Activated effector memory CD4-positive, alpha-beta T cell treated with Interleukin-2 at 50 U/mL for 16 hours (primary cell): ENCODE measurements around the gene GOSR2.

Experiments
- DNase-seq: peaks from one replicate; pipeline ENCODE4 v3.0.0-alpha.2; 2020

The GOSR2 gene

DNA sequence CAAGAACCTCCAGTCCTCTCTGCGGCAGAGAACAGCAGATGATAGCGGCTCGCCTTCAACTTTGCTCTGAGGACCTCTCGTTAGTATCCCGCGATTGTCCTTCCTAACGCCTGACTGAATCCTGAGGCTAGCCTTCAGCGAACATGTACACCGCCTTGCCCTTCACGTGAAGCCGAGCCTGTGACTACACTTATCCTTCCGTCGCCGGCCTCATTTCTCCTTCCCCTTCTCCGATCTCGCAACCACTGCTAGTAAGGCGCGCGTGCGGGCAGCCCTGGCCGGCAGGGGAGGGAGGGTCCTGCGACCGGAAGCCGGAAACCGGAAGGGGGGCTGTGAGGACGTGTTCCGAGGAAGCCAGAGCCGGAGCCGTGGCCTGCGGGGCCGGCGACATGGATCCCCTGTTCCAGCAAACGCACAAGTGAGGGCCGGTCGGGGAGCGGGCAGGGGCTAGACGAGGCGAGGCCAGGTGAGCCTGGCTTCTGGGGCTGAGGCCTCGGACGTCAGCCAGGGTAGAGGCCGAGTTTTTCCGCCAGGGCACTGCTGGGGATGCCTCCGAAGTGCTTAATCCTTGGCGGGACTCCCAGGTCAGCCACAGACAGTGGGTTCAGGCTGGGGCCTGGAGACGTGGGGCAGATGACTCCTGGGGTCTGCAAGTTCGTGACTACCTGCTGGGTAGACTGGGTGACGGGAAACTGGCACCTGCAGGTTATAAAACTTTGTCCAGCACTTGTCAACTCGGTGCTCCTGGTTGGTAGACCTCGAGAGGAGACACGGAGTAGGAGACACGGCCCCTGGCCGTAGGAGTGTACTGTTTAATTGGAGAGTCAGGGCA is at the start of gene GOSR2:
Gene GOSR2 (plus strand): TSS at position 357 of the 832 bp plus-strand sequence. CDS start 33 bp downstream, at position 390.
- DNase-seq, result peak; percentile 90

DNA sequence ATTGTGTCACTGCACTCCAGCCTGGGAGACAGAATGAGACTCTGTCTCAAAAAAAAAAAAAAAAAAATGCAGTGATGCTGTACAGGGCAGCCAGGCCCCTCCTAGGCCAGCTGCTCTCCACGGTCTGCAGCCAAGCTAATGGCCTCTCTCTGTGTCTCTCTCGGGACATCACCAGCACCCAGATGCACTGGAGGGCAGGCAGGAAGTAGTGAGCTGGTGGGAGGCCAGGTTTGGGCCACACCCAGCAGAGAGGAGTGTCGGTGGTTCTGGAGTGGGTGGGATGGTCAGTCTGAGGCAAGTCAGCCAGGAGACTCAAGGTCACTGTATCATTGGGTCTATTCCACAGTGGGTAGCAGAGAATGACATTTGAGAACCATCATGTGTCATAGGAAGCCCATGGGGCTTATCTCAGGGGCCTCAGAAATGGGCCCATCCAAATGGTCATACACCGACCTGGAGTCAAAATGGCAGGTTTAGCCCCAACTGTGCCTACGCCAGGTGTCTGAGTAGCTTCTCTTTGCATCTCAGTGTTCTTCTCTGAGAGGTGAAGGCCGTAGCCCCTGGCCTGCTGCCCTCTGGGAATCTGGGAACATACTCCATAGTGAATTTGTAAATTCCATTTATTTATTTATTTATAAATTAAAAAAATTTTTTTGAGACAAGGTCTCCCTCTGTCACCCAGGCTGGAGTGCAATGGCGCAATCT is 48.9 kb upstream of the GOSR2 start:
- DNase-seq, result no peak

DNA sequence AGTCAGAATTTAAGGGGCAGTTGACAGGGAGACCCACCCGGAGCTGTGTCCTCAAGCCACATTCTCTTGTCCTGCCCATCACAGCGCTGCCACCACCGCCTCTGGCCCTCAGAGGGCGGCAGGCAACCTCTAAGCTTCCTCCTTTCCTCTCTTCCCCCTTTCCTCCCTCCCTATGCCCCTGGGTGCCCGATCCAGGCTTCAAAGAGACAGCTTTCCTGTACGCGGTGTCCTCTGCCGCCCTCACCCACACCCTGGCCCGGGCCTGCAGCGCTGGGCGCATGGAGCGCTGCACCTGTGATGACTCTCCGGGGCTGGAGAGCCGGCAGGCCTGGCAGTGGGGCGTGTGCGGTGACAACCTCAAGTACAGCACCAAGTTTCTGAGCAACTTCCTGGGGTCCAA is 48.1 kb upstream of the GOSR2 start:
- no peak for DNase-seq

DNA sequence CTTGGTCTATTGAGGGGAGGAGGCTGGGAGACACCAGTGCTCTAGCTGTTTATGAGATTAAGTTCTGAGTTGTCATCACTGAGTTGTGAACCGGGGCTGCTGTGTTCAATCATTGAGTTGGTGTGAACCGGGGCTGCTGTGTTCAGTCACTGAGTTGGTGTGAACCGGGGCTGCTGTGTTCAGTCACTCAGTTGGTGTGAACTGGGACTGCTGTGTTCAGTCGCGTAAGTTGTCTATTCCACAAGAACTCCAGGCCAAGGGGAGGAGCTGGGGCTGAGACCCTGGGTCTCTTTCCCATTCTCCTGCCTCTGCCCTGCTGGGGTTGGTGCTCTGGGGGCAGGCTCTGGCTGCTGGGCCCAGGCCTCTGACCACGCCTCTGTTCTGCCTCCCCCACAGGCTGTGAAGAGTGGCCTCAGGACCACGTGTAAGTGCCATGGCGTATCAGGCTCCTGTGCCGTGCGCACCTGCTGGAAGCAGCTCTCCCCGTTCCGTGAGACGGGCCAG is 47.1 kb upstream of the GOSR2 start:
- DNase-seq, result no peak

DNA sequence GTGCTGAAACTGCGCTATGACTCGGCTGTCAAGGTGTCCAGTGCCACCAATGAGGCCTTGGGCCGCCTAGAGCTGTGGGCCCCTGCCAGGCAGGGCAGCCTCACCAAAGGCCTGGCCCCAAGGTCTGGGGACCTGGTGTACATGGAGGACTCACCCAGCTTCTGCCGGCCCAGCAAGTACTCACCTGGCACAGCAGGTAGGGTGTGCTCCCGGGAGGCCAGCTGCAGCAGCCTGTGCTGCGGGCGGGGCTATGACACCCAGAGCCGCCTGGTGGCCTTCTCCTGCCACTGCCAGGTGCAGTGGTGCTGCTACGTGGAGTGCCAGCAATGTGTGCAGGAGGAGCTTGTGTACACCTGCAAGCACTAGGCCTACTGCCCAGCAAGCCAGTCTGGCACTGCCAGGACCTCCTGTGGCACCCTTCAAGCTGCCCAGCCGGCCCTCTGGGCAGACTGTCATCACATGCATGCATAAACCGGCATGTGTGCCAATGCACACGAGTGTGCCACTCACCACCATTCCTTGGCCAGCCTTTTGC is 46.5 kb upstream of the GOSR2 start:
- DNase-seq, result no peak

DNA sequence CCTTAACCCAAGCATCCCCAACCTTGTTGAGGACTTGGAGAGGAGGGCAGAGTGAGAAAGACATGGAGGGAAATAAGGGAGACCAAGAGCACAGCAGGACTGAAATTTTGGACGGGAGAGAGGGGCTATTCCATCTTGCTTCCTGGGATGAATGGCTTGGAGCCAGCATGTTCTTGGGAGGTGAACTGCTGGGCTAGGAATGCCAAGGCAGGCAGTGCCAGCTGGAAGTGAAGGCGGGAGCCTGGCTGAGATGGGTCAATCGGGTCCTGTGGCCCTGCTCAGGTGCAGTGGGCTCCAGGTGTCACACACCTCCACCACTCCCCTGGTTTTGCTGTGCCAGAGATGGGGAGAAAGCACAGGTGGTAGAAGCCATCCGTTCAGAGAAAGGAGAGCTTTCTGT is 46.0 kb upstream of the GOSR2 start:
- DNase-seq, result no peak

DNA sequence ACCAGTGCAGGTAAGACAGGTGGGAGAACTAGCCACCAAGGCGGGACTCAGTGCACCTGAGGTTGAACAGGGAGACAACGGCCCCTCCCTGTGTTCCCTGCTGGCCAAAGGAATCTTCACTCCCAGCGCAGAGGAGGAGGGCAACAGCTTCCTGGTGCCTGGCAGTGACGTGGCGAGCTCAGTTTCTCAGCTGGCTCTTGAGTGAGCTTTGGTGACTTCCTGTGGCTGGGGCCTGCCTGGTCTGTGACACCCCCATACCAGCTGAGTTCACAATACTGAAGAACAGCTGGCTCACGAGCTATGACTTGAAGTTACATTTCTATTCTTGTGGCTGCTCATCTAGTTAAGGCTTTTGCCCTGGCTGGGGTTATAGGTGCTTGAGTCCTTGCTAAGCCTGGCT is 45.5 kb upstream of the GOSR2 start:
- DNase-seq, result no peak

DNA sequence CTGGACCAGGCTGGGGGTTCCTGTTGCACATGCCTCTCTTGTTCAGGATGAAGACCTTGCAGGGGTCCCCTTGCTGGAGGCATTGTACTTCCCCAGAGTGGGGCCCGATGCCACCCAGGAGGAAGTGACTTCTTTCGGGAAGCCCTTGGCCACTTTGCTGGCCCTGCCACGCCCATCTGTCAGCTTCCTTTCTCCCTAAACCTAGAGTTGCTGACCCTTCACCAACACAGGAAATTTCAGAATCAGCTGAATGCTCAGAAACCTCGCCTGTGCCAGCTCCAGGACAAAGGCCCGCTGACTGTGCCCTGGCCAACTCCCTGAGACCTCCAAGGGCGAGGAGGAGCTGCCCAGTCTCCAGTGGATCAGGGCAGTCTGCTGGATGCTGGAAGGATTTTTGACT is 44.9 kb upstream of the GOSR2 start:
- no peak for DNase-seq

DNA sequence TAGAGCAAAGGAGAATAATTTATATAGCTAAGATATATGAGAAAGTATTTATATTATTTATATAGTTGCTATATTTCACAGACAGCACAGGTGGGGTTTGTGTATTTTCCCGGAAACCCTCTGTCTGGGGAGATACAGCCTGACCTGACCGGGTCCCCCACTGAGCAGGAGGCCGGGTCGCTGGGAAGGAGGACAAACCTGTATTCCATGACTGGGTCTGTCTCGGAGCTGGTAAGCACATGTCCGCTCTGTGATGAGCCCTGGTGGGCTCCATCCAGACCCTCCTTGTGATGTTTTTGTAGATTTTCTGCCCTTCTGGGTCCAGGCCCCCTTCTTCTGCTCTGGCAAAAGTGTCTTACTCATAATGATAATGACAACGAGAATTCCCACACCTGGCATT is 43.9 kb upstream of the GOSR2 start:
- DNase-seq, result no peak

DNA sequence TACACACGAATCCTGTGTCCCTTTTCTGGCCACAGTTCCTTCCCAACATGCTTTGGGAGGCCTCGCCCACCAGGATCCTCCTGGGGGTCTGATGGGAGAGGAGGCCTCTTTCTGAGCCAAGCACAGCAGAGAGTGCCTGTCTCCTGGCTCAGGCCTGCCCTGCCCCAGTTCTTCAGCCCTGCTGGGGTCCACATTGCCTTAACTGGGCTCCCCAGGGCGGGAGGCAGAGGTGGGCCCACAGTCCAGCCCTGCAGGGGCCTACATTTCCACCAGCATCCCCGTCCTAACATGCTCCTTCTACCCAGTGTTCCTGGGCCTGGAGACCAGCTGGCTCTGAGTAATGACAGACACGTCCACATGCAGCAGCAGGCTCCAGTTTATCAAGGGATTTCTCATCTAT is 41.9 kb upstream of the GOSR2 start:
- no peak for DNase-seq

DNA sequence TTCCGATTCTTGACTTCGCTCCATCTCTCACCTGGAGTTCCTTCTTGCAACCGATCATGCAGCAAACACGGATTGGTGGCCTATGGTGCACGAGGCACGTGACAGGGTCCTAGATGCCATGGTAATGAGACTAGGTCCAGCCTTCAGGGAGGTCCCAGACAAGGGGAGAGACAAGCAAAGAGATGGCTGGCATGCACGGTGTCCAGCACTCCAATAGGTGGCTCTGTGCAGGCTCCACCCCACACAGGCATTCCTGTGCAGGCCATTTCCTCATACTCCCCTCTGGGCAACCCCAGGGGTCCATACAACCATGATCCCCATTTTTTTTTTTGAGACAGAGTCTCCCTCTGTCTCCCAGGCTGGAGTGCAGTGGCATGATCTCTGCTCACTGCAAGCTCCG is 40.3 kb upstream of the GOSR2 start:
- no peak for DNase-seq

DNA sequence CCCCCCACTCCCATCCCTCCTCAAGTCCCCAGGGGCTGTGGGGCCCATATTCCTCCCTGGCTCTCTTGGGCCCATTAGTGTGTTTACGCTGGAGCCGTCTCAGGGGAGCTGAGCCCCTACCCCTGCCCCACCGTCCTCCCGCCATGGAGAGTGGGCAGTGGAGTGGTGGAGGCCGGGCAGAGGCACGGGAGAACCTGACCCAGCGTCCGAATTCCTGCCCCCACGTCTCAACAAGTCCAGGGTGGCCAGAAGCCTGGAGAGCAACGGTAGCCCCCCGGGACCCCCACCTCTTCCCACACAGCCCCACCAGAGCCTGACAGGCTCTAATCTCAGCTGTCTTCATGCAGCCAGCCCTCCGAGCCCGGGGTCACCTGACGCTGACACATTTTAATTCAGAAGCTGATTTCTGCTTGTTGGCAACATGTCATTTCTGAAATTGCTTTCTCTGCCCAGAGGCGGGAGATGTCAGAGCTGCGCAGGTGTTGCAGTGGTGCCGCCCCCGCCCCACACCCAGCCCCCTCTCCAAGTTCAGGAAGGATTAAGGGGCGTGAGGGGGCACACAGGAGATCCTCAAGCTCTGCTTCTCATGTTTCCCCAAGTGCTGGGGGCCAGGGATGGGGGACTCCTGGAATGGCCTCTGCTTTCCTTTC is 39.0 kb upstream of the GOSR2 start:
- no peak for DNase-seq

DNA sequence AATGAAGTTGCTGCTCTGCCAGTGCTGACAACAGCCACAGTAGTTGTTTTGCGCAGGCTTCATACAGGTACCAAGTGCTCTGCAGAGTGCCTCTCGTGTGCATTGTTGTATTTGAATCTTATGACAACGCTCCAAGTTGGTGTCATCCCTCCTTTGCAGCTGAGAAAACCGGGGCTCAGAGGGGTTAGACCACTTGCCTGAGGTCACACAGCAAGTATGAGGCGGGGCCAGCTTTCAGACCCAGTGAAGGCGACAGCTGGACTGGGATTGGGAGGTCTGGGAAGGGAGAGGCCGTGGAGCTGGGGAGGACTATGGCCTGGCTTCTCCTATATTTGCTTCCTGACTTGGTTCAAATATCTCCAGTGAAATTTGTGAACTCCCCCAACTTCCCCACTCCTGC is 38.4 kb upstream of the GOSR2 start:
- DNase-seq, result no peak

DNA sequence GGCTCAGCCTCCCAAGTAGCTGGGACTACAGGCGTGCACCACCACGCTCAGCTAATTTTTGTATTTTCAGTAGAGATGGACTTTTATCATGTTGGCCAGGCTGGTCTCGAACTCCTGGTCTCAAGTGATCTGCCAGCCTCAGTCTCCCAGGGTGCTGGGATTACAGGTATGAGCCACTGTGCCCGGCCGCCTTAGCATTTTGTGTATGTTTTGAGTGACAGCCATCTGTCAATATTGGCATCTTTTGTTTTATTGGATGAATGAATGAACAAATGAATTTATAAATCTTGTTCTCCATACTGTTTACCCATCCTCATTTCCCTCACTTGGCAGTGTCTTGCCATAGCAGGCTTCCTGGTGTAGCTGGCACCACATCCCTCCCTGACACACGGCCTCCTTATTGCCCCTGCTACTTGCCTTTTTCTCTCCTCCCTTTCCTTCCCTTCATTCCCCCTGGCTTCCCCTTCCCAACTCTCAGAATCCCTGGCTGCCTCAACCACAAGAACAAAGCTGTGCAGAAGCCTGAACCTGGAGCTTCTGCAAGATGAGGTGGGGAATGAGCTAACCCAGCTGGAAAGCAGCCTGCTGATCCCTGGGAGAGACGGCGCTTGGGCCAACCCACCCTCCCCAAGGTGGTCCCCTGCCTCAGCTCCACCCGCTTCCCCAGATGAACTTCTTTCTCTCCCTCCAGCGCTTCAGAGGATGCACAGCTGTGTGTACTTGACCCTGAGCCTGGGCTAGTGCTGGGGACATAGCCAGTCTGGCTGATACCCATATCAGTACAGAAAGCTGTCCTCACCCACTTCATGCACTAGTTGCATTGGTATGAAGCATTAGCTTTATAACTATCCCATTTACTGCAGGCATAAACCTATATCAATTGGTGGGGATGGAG is 37.3 kb upstream of the GOSR2 start:
- DNase-seq, result no peak

DNA sequence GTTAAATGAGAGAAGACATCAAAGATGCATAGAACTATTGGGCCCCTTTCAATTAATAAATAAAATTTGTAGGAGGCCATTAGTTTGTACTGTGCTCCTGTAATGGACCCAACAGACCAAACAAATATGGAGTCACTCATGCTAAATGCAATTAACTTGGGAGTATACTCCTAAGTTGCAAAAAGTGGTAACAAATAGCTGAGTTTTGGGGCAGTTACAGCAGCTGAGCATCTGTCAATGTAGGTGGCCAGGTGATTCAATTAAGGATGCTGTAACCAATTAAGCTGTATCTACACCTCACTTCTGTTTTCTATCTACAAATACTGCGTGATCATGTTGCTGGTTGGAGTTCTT is 36.7 kb upstream of the GOSR2 start:
- DNase-seq, result no peak

DNA sequence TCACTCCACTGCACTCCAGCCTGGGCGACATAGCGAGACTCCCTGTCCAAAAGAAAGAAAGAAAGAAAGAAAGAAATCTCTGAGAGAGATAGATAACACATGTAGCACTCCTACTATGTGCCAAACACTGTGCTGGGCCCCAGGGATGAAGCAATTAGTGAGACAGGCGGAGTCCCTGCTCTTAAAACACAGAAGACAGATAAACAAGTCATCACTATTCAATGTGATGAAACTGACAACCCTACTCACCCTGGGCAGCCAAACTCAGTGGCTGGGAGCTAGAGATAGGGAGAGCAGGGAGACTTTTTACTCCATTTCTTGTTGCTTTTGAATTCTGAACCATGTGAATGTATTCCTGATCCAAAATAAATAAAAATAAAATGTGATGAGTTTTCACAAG is 35.2 kb upstream of the GOSR2 start:
- no peak for DNase-seq

DNA sequence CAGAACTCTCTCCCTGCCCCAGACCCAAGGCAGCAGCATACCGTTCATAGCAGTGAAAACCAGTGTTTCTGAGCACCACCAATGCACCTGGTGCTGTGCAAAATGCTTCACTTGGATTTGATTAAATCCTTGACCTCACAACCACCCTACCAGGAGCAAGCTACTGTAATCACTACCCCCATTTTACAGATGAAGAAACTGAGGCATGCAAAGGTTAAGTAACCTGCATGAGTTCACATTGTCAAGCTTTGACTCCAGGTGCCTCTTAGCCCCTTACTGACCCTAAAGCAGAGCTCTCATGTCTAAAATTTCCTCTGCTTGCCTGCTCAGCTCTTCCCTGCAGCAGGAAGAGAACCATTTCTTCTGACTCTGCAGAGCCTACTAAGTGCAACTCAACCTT is 34.2 kb upstream of the GOSR2 start:
- no peak for DNase-seq

DNA sequence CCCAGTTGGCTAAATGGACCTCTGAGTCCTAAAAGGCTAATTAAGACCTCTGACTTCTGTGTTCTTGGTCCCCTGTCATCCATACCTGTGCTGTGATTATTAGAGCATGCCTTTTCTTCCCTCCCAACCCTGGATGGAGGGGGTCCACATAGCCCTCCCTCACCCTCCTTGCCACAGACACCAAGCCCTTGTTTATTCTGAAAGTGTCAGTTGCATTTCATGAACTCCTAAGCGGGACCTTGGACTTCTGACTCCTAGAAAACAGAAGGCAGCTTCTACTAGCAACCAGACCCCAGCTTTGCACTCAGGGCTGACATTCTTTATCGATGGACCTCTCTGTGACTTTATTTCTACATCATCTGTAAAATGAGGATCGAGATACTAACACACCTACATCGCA is 33.4 kb upstream of the GOSR2 start:
- DNase-seq, result no peak

DNA sequence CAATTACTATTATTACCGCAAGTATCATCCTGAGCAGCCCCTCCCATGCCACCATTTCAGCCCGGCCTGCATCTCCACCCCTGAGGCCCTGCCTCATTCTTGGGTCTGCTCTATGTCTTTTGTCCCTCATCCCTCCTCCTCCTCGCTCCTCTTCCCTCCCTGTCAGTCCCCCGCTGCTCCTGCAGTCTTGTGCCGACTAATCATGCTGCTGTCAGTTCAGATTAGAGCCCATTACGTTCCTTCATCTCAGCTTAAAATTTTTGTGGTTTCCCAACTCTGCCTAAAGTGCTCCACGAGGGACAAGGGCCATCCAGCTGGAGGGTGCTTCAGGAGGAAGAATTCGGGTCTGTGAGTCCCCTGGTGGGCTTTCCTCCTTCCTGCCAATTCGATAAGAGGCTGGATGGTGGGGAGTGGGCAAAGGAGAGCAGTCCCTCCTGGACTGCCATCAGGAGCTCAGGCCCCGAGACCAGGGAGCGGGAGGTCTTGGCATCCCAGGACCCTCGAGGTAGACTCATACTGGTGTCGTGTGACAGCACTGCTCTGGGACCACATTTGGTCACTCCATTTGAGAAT is 32.9 kb upstream of the GOSR2 start:
- no peak for DNase-seq

DNA sequence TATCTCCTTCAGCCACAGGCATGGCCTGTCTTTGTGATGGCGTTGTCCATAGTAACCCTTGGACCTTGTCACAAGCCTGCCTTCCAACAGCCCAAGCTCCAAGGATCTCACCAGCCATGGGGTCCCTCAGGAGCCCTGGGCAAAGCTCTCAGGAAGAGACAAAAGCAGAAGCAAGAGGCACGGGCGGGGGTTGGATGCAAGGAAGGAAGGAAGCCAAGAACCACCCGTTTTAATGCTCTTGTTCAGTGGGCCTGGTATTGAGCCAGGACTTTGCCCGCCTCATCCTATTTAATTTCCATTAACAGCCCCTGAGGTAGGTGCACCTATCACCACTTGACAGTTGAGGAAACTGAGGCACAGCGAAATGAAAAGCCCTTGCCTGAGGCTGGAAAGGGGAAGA is 32.3 kb upstream of the GOSR2 start:
- DNase-seq, result no peak

DNA sequence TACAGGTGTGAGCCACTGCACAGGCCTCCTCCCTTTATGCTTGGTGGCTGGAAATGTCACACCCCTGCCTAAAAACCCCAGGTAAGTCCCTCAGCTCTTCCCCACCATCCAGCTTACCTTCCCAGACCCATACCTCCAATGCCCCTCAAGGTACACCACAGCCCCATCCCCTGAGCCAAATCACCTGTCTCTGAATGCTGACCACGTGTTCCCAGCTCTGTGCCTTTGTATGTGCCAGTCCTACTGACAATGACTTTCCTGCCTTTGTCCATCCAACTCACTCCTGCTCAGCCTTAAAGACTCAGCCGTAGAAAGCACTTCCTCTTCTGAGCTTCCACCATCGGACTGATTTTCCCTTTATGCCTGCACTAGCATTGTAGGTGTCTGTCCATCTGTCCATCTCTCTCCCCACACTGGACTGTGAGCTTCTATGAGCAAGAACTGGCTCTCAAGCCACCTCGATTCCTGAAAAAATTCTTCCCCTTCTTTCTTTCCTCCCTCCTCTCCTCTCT is 30.7 kb upstream of the GOSR2 start:
- DNase-seq, result no peak

DNA sequence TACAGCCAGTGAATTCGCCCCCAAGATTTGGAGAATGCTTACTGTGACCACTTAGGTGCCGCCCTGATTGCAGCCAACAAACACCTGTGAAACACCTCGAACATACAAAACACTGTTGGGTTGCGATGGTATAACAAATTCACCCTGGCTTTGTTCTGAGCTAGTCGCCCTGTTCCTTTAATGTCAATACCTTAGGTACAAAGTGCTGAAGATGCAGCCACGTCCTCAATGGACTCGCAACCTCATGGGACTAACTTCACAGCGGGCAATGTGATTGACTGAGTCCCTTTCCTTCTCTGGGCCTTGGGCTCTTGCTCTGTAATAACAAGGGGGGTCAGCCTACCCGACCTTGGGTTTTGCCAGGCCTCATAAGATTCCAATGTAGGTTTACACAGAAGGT is 28.9 kb upstream of the GOSR2 start:
- no peak for DNase-seq
